ENCODE results near the gene CTDP1.

CTDP1 gene

GRCh38 chr18:79707671-79708070 lies 28.1 kb downstream of the CTDP1 start:
- no peaks in the 10 kb centered on the region for H3K4me1 ChIP-seq (ENCODE audit: low read length)
- H3K4me3 ChIP-seq (ENCODE audit: low read length) = no peak overlapping the region
- H3K36me3 ChIP-seq (replicated peaks; ENCODE audit: insufficient read depth, low read length) = peaks cover 34% of the 10 kb centered on the region
- no peak overlapping the region for H3K9ac ChIP-seq (ENCODE audit: low read length)
- no peak overlapping the region for H2AFZ ChIP-seq (ENCODE audit: low read length)
- no peak for TF ChIP-seq EZH2phosphoT487 (IDR thresholded peaks at IDR 0.05; ENCODE audit: low read length)
- TF ChIP-seq CTCF (IDR thresholded peaks at IDR 0.05; ENCODE audit: low read length) = no peak
- TF ChIP-seq EZH2 (optimal IDR thresholded peaks at IDR 0.05; ENCODE audit: low read depth, low read length) = no peak
- no peaks in the 10 kb centered on the region for H4K20me1 ChIP-seq (ENCODE audit: insufficient read depth, low read length)
- H3F3A ChIP-seq (ENCODE audit: insufficient read depth, low read length) = no peaks in the 10 kb centered on the region
- H3K4me2 ChIP-seq (ENCODE audit: low read depth, low read length) = no peak overlapping the region
- no peak overlapping the region for H3K27ac ChIP-seq (ENCODE audit: low read length)
- peaks cover 12% of the 10 kb centered on the region for H3K79me2 ChIP-seq (ENCODE audit: low read length)
- DNase-seq = no peak
- no peaks in the 10 kb centered on the region for H3K9me2 ChIP-seq (replicated peaks; ENCODE audit: insufficient read depth, low read length)
- no peaks in the 10 kb centered on the region for H3K9me3 ChIP-seq (replicated peaks; ENCODE audit: insufficient read depth, low read length)
- no peaks in the 10 kb centered on the region for H3K27me3 ChIP-seq (replicated peaks; ENCODE audit: insufficient read depth, low read length)

- Histone ChIP-seq H3K4me2 (ENCODE audit: low read depth, low read length) (no peak overlapping the region), H2AFZ (ENCODE audit: low read length) (no peak overlapping the region), H3F3A (ENCODE audit: insufficient read depth, low read length) (no peaks in the 10 kb centered on the region), H3K27ac (ENCODE audit: low read length) (no peak overlapping the region), H4K20me1 (ENCODE audit: insufficient read depth, low read length) (no peaks in the 10 kb centered on the region), H3K36me3 (replicated peaks; ENCODE audit: insufficient read depth, low read length) (peaks cover 33% of the 10 kb centered on the region), H3K4me3 (ENCODE audit: low read length) (no peak overlapping the region), H3K79me2 (ENCODE audit: low read length) (peaks cover 9% of the 10 kb centered on the region), H3K9ac (ENCODE audit: low read length) (no peak overlapping the region), H3K4me1 (ENCODE audit: low read length) (no peaks in the 10 kb centered on the region), H3K27me3 (replicated peaks; ENCODE audit: insufficient read depth, low read length) (no peaks in the 10 kb centered on the region), H3K9me2 (replicated peaks; ENCODE audit: insufficient read depth, low read length) (no peaks in the 10 kb centered on the region), H3K9me3 (replicated peaks; ENCODE audit: insufficient read depth, low read length) (no peaks in the 10 kb centered on the region)
- TF ChIP-seq EZH2phosphoT487 (IDR thresholded peaks at IDR 0.05; ENCODE audit: low read length) (no peak), CTCF (IDR thresholded peaks at IDR 0.05; ENCODE audit: low read length) (no peak), EZH2 (optimal IDR thresholded peaks at IDR 0.05; ENCODE audit: low read depth, low read length) (no peak)
- DNase-seq = no peak
These were observed 28.8 kb downstream of the CTDP1 start for GRCh38 chr18:79708412-79708811.

GRCh38 chr18:79712206-79712857 lies 32.7 kb downstream of the CTDP1 start:
- H3K27ac ChIP-seq (ENCODE audit: low read length) = no peak overlapping the region
- H3K79me2 ChIP-seq (ENCODE audit: low read length) = no peaks in the 10 kb centered on the region
- TF ChIP-seq EZH2phosphoT487 (IDR thresholded peaks at IDR 0.05; ENCODE audit: low read length) = no peak
- TF ChIP-seq EZH2 (optimal IDR thresholded peaks at IDR 0.05; ENCODE audit: low read depth, low read length) = no peak
- no peak for TF ChIP-seq CTCF (IDR thresholded peaks at IDR 0.05; ENCODE audit: low read length)
- H3K9ac ChIP-seq (ENCODE audit: low read length) = no peak overlapping the region
- H3K4me1 ChIP-seq (ENCODE audit: low read length) = no peaks in the 10 kb centered on the region
- no peaks in the 10 kb centered on the region for H3K27me3 ChIP-seq (replicated peaks; ENCODE audit: insufficient read depth, low read length)
- H3K4me2 ChIP-seq (ENCODE audit: low read depth, low read length) = no peak overlapping the region
- H3K36me3 ChIP-seq (replicated peaks; ENCODE audit: insufficient read depth, low read length) = peaks cover 32% of the 10 kb centered on the region
- no peaks in the 10 kb centered on the region for H3F3A ChIP-seq (ENCODE audit: insufficient read depth, low read length)
- no peaks in the 10 kb centered on the region for H3K9me3 ChIP-seq (replicated peaks; ENCODE audit: insufficient read depth, low read length)
- no peak for DNase-seq
- no peaks in the 10 kb centered on the region for H3K9me2 ChIP-seq (replicated peaks; ENCODE audit: insufficient read depth, low read length)
- H2AFZ ChIP-seq (ENCODE audit: low read length) = no peak overlapping the region
- no peaks in the 10 kb centered on the region for H4K20me1 ChIP-seq (ENCODE audit: insufficient read depth, low read length)
- H3K4me3 ChIP-seq (ENCODE audit: low read length) = no peak overlapping the region

All from MM.1S (cell line).